ENCODE data around the gene DNAJB9.

DNA sequence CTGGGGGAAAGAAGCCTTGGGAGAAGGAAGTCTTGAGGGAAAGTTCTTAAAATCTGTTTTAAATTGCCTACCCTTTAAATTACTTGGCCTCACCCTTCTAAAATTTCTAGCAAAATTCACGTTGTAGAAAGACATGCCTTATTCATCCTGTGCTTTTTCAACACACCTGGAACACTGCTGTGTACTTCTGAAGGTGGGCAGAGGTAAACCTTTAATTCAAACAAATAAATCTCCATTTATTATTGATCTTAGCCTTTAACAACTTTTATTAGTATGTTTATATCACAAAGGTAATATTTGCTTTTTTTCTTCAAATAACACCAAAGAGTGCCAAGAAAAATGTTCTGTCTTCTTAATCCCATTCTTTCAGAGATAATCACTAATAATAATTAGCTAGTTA, 30.7 kb downstream of the DNAJB9 start:
- TF ChIP-seq CTCF (IDR thresholded peaks at IDR 0.05; ENCODE audit: low read depth, low read length) (no peak), POLR2A (IDR thresholded peaks at IDR 0.05; ENCODE audit: extremely low read depth, insufficient read length) (no peak), MYC (IDR thresholded peaks at IDR 0.05; ENCODE audit: low read depth, low read length) (no peak), MAX (IDR thresholded peaks at IDR 0.05; ENCODE audit: low read depth, low read length) (no peak)

All from NB4 (cell line).